Measurements from ENCODE around the gene PDE9A.
"Not testable (repeated sequence)": the region's sequence is repeated elsewhere in the genome, so short reads cannot be mapped to it uniquely, and the experiment has no call there.

PDE9A gene

DNA sequence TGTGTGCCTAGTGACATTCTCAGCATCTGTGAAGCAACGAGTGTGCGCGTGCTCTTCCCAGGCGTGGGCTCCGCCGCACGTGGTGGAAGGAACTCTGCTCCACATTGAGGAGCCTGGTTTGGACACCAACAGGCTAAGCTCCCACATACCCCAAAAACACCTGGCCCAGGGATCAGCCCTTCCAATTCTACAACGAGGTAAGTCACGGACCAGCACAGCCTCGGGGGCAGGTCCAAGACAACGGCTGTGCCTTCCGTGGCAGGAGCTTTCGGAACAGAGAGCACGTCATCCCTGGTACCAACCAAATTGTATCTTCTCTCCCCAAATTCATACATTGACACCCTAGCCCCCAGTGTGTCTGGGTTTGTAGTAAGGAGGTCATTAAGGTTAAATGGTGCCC, 27.2 kb upstream of the PDE9A start:
- no peak for DNase-seq
- no peaks in the 10 kb centered on the region for H3K36me3 ChIP-seq (replicated peaks; ENCODE audit: insufficient read depth, low read length)
- no peak overlapping the region for H3K4me3 ChIP-seq (ENCODE audit: low read length)
- H3K9me2 ChIP-seq (replicated peaks; ENCODE audit: insufficient read depth, low read length), result no peaks in the 10 kb centered on the region
- H3K79me2 ChIP-seq (ENCODE audit: low read length), result no peaks in the 10 kb centered on the region
- TF ChIP-seq, protein P1, sequence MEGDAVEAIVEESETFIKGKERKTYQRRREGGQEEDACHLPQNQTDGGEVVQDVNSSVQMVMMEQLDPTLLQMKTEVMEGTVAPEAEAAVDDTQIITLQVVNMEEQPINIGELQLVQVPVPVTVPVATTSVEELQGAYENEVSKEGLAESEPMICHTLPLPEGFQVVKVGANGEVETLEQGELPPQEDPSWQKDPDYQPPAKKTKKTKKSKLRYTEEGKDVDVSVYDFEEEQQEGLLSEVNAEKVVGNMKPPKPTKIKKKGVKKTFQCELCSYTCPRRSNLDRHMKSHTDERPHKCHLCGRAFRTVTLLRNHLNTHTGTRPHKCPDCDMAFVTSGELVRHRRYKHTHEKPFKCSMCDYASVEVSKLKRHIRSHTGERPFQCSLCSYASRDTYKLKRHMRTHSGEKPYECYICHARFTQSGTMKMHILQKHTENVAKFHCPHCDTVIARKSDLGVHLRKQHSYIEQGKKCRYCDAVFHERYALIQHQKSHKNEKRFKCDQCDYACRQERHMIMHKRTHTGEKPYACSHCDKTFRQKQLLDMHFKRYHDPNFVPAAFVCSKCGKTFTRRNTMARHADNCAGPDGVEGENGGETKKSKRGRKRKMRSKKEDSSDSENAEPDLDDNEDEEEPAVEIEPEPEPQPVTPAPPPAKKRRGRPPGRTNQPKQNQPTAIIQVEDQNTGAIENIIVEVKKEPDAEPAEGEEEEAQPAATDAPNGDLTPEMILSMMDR (IDR thresholded peaks at IDR 0.05; ENCODE audit: low read length), result no peak
- TF ChIP-seq EZH2 (optimal IDR thresholded peaks at IDR 0.05; ENCODE audit: low read depth, low read length), result no peak
- H3K4me1 ChIP-seq (ENCODE audit: low read length), result no peaks in the 10 kb centered on the region
- H3K27me3 ChIP-seq (replicated peaks; ENCODE audit: insufficient read depth, low read length), result peaks cover 94% of the 10 kb centered on the region
- H3K9me3 ChIP-seq (replicated peaks; ENCODE audit: insufficient read depth, low read length), result no peaks in the 10 kb centered on the region
- no peak overlapping the region for H3K9ac ChIP-seq (ENCODE audit: low read length)
- no peaks in the 10 kb centered on the region for H3F3A ChIP-seq (ENCODE audit: insufficient read depth, low read length)
- no peak overlapping the region for H2AFZ ChIP-seq (ENCODE audit: low read length)
- 0 out of 2 replicates have a peak, but pooled peaks cover 4% of the 10 kb centered on the region for H4K20me1 ChIP-seq (ENCODE audit: insufficient read depth, low read length)
- no peak overlapping the region for H3K27ac ChIP-seq (ENCODE audit: low read length)
- no peak overlapping the region for H3K4me2 ChIP-seq (ENCODE audit: low read depth, low read length)

DNA sequence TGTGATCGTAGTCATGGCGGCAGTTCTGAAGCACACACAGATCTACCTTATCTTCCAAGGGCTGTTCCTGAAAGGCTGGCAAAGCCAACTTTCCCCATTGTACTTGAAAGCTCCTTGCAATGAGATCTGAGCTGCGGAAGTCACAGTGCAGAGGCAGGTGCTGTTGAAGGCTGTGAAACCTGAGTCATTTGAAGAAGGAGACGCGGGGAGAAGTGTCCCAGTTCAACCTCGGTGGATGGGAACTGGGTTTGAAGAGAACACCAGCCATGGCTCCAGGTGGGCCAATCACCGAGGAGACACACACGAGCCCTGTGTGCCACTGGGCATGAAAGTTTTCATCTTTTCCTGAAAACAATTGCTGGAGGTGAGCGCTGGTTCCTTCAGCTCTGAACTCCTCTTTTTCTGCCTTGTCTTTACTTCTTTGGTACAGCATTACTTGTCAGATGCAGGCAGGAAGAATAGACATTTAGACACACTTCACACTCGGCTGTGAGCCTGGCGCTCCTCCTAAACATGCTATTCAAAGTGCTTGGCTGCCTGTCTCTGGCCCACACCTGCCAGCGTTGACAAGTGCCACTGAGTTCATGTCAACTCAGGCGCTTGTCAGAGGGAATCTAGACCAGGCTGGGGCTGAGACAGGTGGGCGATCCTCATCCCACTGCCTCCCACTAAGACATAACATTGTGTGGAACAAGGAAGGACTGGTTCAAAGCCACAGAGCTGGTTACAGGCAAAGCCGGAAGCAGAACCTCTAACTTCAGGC, 25.7 kb upstream of the PDE9A start:
- Histone ChIP-seq H3K4me2 (ENCODE audit: low read depth, low read length) (no peak overlapping the region), H3K36me3 (replicated peaks; ENCODE audit: insufficient read depth, low read length) (no peaks in the 10 kb centered on the region), H3K27ac (ENCODE audit: low read length) (no peak overlapping the region), H3K9ac (ENCODE audit: low read length) (no peak overlapping the region), H3K79me2 (ENCODE audit: low read length) (no peaks in the 10 kb centered on the region), H3K9me2 (replicated peaks; ENCODE audit: insufficient read depth, low read length) (no peaks in the 10 kb centered on the region), H3K4me1 (ENCODE audit: low read length) (no peaks in the 10 kb centered on the region), H3K27me3 (replicated peaks; ENCODE audit: insufficient read depth, low read length) (peaks cover 94% of the 10 kb centered on the region), H4K20me1 (ENCODE audit: insufficient read depth, low read length) (0 out of 2 replicates have a peak, but pooled peaks cover 4% of the 10 kb centered on the region), H3K4me3 (ENCODE audit: low read length) (no peak overlapping the region), H2AFZ (ENCODE audit: low read length) (no peak overlapping the region), H3K9me3 (replicated peaks; ENCODE audit: insufficient read depth, low read length) (no peaks in the 10 kb centered on the region), H3F3A (ENCODE audit: insufficient read depth, low read length) (no peaks in the 10 kb centered on the region)
- DNase-seq, result no peak
- TF ChIP-seq, protein P1 (IDR thresholded peaks at IDR 0.05; ENCODE audit: low read length), result no peak

DNA sequence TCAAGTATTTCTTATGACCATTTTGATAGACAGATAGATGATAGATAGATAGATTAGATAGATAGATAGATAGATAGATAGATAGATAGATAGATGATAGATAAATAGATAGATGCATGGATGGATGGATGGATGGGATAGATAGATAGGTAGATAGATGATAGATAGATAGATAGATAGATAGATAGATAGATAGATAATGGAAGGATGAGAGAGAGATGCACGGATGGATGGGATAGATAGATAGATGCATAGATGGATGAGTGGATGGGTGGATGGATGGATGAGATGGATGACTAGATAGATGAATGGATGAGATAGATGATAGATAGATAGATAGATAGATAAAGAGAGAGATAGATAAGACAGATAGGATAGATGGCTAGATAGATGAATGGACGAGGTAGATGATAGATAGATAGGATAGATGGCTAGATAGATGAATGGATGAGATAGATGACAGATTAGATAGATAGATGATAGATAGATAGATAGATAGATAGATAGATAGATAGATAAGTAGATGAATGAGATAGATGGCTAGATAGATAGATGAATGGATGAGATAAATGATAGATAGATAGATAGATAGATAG, 24.9 kb upstream of the PDE9A start:
- not testable (repeated sequence) for H3K9me3 ChIP-seq (replicated peaks; ENCODE audit: insufficient read depth, low read length); H2AFZ ChIP-seq (ENCODE audit: low read length); H3K4me2 ChIP-seq (ENCODE audit: low read depth, low read length); DNase-seq; H3F3A ChIP-seq (ENCODE audit: insufficient read depth, low read length); H3K9me2 ChIP-seq (replicated peaks; ENCODE audit: insufficient read depth, low read length); H3K36me3 ChIP-seq (replicated peaks; ENCODE audit: insufficient read depth, low read length); H3K4me3 ChIP-seq (ENCODE audit: low read length); H4K20me1 ChIP-seq (ENCODE audit: insufficient read depth, low read length); H3K79me2 ChIP-seq (ENCODE audit: low read length); H3K27ac ChIP-seq (ENCODE audit: low read length); H3K9ac ChIP-seq (ENCODE audit: low read length); H3K4me1 ChIP-seq (ENCODE audit: low read length)
- peaks cover 94% of the 10 kb centered on the region for H3K27me3 ChIP-seq (replicated peaks; ENCODE audit: insufficient read depth, low read length)

DNA sequence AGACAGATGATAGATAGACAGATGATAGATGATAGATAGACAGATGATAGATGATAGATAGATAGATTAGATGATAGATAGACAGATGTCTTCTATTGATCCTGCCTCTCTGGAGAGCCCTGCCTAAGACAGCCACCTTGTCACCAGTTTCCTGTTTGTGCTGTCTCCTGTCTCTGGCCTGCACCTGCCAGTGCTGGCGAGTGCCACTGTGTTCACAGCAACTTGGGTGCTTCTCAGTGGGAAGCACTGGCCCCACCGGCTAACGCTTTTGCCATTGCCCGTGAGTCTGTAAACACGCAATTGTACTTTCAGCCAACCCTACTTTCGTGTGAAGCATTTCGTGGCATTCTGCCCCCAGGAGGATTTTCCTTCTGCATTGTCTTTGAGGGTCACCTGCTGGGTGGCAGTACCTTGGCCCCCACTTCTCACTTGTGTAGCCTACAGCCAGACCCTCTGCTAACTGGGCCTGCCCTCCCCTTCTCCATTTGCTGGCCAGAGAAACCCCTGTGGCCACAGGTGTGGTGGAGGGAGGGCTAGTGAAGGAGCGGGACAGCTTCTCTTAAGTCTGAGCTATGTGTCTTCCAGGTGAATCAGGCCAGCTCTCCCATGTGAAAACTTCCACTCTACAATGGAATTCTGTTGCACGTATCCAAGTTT, 23.4 kb upstream of the PDE9A start:
- Histone ChIP-seq H4K20me1 (ENCODE audit: insufficient read depth, low read length) (no peaks in the 10 kb centered on the region), H3K4me2 (ENCODE audit: low read depth, low read length) (no peak overlapping the region), H3K4me3 (ENCODE audit: low read length) (no peak overlapping the region), H3K9ac (ENCODE audit: low read length) (no peak overlapping the region), H2AFZ (ENCODE audit: low read length) (no peak overlapping the region), H3K9me2 (replicated peaks; ENCODE audit: insufficient read depth, low read length) (no peaks in the 10 kb centered on the region), H3K4me1 (ENCODE audit: low read length) (no peaks in the 10 kb centered on the region), H3K9me3 (replicated peaks; ENCODE audit: insufficient read depth, low read length) (no peaks in the 10 kb centered on the region), H3K79me2 (ENCODE audit: low read length) (no peaks in the 10 kb centered on the region), H3F3A (ENCODE audit: insufficient read depth, low read length) (no peaks in the 10 kb centered on the region), H3K36me3 (replicated peaks; ENCODE audit: insufficient read depth, low read length) (no peaks in the 10 kb centered on the region), H3K27me3 (replicated peaks; ENCODE audit: insufficient read depth, low read length) (peaks cover 93% of the 10 kb centered on the region), H3K27ac (ENCODE audit: low read length) (no peak overlapping the region)
- DNase-seq, result no peak
- TF ChIP-seq EZH2phosphoT487 (IDR thresholded peaks at IDR 0.05; ENCODE audit: low read length) (no peak), EZH2 (optimal IDR thresholded peaks at IDR 0.05; ENCODE audit: low read depth, low read length) (no peak)
- TF ChIP-seq, protein P1 (IDR thresholded peaks at IDR 0.05; ENCODE audit: low read length), result no peak
